ENCODE measurements around the gene SPACA7.

The SPACA7 gene

GRCh38 chr13:112462408-112462807, 86.3 kb downstream of the SPACA7 start:
- DNase-seq (ENCODE audit: low read depth in 3 of 3, low spot score in 1 of 3): no peak

GRCh38 chr13:112464720-112465119, 88.6 kb downstream of the SPACA7 start:
- DNase-seq (ENCODE audit: low read depth in 3 of 3, low spot score in 1 of 3): no peak

- DNase-seq (ENCODE audit: low read depth in 3 of 3, low spot score in 1 of 3): no peak
Measured at GRCh38 chr13:112465251-112466131, 89.3 kb downstream of the SPACA7 start.

GRCh38 chr13:112466132-112467058, 90.2 kb downstream of the SPACA7 start:
- DNase-seq (ENCODE audit: low read depth in 3 of 3, low spot score in 1 of 3): no peak

- DNase-seq (ENCODE audit: low read depth in 3 of 3, low spot score in 1 of 3): no peak
Measured at GRCh38 chr13:112467236-112467635, 91.1 kb downstream of the SPACA7 start.

GRCh38 chr13:112468069-112468468, 91.9 kb downstream of the SPACA7 start:
- no peak for DNase-seq (ENCODE audit: low read depth in 3 of 3, low spot score in 1 of 3)

GRCh38 chr13:112469071-112469745, 93.1 kb downstream of the SPACA7 start:
- DNase-seq (ENCODE audit: low read depth in 3 of 3, low spot score in 1 of 3): no peak

GRCh38 chr13:112473818-112474217, 97.7 kb downstream of the SPACA7 start:
- no peak for DNase-seq (ENCODE audit: low read depth in 3 of 3, low spot score in 1 of 3)

GRCh38 chr13:112474869-112475268, 98.7 kb downstream of the SPACA7 start:
- DNase-seq (ENCODE audit: low read depth in 3 of 3, low spot score in 1 of 3): no peak

GRCh38 chr13:112475889-112476288, 99.7 kb downstream of the SPACA7 start:
- DNase-seq (ENCODE audit: low read depth in 3 of 3, low spot score in 1 of 3): no peak

GRCh38 chr13:112477070-112477619, 101.0 kb downstream of the SPACA7 start:
- no peak for DNase-seq (ENCODE audit: low read depth in 3 of 3, low spot score in 1 of 3)

GRCh38 chr13:112479389-112479788, 103.2 kb downstream of the SPACA7 start:
- no peak for DNase-seq (ENCODE audit: low read depth in 3 of 3, low spot score in 1 of 3)

- no peak for DNase-seq (ENCODE audit: low read depth in 3 of 3, low spot score in 1 of 3)
Measured at GRCh38 chr13:112481458-112481857, 105.3 kb downstream of the SPACA7 start.

- DNase-seq (ENCODE audit: low read depth in 3 of 3, low spot score in 1 of 3): no peak
Measured at GRCh38 chr13:112483299-112483698, 107.1 kb downstream of the SPACA7 start.

Measured in stimulated activated CD4-positive, alpha-beta T cell treated with anti-CD3 and anti-CD28 coated beads, TNF-alpha, amount 100 ng/mL, for 1 hour (primary cell).